CD4-positive, alpha-beta T cell treated with Interleukin-12 subunit alpha and Interleukin-12 subunit beta, for 1 hour (primary cell): ENCODE data around the gene RND3.

Experiments
- DNase-seq: peaks from one replicate; pipeline ENCODE4 v3.0.0-alpha.2; 2020

RND3 gene

DNA sequence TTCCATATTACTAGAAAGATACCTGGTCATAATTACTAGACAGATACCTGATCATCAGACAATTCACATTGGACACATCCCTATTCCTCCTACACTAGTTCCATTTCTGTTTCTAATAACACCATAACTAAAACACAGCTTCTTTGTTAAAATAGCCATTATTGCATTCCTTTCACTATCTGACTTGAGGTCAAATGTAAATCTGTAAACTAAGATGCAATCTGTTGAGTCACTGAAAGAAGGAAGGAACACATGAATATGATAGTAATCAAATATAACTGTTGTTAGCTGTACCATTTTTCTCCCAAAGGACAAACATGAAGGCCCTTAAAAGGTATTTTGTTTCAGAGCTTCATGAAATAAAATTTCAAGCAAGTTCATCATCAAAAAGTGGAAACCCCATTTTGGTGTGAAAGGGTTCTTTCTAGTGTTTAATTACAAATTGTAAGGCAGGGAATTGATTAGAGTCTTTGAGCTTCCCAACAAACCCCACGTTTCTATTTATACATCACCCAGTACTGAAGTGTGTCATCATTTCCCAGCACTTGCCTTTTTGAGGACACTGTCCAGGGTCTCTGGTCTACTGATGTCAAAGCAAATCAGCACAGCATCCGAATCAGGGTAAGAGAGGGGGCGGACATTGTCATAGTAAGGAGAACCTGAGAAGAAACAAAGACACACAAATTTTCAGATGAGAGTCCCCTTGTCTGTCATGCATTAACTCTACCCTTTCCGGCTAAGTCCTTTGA lies 13.0 kb downstream of the RND3 start:
- no peak for DNase-seq

DNA sequence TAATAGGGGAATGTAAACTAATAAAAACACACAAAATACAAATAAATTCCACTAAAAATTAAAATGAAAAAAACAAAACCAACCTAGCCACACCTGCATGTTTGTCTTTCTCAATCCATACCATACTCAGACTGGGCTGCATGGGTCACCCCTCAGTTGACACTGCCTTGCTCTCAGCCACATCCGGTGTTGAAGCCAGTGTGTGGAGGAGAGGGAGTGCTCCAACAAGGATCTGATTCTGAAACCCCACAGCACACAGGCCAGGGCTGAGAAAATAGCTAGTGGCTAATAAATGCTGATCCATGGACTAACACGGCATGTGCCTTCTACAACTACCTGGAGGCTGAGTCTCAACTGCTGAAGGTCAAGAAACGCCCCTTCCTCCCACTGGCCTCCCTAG lies 13.7 kb downstream of the RND3 start:
- no peak for DNase-seq

DNA sequence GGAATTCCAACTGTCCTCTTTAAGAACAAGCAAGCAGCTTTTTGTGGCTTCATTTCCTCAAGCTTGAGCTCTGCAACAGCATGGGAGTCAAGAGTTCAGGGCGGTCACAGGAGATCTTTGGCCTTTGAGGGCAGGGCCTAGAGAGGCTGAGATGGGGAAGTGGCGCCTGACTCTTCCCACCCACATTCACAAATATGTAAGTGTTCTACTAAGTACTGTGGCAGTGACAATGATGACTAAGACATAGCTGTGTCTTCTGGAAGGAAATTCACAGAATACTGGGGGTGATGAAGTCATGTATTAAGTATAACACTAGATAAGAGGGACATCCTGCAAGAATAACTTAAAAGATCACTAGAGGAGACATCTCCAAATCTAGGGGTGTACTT lies 15.0 kb downstream of the RND3 start:
- DNase-seq, result no peak

DNA sequence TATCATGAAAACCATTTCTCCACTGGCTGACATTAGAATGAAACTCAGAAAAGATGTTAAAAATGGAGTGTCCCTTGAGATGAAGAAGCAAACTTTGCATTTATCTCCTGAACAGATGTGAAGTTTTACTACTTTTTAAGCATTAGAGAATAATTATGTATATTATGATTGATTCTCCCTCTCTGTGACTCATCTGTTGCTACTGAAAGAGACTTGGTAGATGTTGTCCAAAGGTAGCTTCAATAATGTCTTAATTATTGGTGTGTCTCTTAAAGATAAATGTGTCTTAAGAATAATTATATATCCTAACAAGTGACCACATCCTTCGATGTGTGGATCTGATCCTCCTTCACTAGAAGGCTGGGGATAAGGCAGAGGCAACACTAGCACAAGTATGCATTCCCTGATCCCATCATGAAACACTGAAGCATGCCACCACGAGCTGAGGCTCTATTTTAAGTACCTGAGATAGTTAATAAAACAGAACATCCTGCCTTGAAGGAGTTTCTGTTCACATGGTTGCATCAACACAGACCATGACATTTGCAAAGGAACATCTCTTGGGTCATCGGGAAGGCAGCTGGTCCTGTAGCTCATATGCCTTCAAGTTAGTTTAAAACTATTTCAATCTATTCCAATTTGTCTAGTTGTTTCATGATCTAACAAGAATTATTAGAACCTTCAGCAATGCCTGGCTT lies 15.5 kb downstream of the RND3 start:
- DNase-seq, result no peak

DNA sequence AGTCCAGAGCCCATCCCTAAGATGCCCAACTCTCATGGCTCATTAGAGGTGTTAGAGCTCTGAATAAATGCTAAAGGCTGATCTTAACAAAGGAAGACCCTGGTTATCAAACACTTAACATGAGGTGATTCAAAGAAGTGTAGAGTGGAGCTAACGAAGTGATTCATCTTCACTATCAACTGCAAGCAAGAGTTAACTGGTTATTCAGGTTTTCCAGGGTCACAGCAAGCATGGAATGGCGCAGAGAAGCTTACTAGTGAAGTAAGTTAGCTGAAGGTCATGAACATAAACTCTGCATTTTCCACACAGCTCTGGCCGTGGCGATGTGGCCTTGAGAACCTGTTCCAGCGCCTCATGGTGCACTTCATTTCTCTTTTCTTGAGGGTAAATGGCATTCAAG lies 17.0 kb downstream of the RND3 start:
- DNase-seq, result no peak

DNA sequence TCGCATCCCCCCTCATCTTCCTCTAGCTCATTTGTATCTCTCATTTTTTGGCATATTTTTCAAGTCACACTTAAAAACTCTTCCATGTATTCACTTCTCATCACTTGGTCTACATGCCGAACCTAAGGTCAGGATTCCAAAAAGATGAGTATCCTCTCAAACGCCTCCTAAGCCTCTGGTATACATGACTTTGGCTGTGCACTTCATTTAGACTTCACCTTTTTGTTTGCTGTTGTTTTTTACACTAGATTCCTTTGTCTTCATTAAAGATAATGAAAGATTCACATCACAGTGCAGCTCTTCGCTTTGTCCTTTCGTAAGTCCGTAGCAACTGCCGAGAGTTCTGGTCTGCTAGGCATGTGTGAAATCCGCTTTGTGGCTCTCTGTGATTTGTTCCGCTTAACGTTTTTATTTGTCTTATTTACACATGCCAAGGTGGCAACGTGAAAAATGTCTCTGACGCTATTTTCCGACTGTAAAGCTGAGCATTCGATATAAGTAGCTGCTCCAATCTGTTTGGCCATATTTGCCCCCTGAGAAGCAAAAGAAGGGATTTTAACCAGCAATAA lies 17.7 kb downstream of the RND3 start:
- DNase-seq, result no peak

DNA sequence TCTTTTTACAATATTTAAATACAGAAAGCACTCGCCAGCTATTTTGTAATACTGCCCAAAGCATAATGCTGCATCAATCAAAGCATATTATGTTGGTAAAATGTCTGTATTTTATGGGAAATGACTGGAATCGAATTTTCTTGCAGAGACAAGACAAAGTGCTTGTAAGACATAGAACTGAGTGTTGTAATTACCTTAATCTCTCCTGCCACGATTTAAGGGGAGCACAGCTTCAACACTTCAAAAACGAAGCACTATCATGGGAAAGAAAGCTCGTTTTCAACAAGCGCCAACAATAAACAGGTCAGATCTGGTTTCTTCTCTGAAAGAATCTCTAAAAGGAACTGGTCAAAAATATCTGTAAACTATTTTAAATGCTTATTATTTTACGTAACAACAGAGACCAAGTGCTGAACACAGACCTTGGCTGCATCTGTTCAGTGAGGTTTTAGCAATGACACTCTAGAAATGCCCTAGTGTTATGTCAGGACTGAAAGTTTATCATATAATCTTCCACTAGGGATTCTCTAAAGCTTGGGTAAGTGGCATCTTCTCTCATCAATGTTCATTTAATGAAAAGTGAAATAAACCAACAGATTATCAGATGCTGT lies 19.0 kb downstream of the RND3 start:
- DNase-seq, result no peak

DNA sequence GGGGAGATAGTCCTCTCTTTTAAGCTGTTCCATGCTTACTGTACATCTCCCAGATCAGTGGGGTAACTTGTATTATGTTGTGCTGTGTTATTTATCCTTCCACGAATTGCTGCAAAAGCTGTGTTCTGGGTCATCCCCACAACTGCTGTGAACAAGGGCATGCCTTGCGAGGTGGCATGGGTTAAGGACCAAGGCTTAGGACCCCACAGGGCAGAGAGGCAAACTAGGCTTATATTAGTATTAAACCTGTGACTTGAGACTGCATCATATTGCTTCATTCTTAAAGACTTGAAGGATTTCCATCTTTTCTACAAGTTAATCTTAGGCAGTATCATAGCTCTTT lies 19.9 kb downstream of the RND3 start:
- no peak for DNase-seq

DNA sequence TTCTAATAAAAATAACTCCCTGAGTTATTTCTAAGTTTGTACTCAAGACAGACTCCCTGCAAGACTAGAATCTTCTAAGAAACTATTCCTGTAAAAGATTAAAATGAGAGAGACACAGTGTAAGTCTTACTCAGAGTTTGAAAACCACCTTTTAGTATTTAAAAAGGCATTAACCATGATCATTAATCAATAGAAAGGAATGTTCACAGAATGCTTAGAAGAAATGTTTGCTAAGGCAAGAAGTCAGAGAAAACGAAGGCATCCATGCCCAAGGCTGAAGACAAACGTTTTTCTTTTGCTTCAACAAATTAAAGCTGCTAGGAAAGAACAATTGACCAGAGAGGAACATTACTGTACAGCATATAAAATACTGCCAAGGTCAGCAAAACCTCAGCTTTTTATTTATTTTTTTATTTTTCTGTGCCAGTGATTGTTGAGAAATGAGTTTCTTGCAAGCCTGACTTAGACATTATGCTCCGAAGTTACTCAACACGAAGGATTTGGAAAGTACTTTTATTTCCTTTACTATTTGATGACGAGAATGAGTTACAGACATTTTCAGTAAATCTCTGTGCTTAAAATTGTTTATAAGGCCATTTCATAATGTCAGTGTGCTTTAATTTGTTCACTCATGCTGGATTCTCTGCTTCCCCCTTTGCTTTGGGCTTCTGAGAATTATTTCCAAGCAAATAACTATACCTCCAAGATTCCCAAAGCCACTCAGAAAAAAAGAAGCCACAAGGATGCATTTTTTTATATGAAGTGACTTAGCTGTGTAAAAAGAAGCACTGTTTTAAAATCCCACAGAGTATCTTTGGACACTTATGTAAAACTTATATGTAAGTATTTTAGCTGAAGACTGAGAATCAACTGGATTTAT lies 20.5 kb downstream of the RND3 start:
- DNase-seq, result no peak

DNA sequence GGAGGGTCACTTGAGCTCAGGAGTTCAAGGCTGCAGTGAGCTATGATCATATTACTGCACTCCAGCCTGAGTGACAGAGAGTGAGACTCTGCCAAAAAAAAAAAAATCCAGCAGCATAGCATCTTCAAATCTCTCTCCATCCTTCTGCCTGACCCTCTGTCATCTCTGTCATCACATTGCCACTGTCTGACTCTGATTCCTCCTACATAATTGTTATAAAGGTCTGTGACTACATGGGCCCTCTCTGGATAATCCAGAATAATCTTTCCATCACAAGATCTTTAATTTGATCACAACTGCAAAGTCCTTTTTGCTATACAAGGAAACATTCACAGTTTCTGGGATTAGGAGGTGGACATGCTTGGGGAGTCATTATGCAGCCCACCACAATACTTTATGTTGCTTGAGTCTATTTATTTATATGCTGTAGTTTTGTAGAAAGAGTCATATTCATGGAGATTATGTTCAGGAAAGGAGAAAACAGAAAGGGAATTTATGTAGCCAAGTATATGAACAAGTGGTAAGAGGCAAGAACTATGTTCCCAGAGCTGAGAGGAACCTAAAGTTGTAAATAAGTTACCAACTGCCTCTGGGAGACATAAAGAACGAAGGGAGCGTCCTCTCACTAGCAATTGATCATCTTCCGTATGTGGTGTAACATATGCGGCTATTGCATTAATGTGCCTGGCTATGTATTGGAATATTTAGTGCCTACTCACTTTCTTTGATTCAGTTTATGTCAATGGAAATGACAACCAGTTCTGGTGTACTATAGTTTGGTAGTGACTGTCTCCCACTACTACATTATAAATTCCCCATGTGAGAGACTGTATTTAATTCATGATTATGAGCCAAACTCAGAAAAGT lies 21.5 kb downstream of the RND3 start:
- no peak for DNase-seq

DNA sequence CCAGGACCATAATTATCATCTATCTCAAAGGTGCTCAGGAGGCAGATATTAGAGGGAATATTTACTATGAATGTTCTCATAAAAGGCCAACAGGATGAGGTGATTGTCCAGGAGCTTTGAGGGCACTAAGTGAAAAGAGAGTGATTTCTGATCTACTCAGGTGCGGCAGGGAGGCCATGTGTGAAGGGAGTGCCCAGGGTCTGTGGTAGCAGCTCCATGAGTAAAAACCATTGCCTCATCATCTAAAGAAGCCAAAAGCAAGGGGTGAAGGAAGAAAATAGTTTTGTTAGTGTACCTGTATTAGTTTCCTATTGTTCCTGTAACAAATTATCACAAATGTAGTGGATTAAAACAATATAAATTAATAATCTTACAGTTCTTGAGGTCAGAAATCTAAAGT lies 22.5 kb downstream of the RND3 start:
- DNase-seq, result no peak

DNA sequence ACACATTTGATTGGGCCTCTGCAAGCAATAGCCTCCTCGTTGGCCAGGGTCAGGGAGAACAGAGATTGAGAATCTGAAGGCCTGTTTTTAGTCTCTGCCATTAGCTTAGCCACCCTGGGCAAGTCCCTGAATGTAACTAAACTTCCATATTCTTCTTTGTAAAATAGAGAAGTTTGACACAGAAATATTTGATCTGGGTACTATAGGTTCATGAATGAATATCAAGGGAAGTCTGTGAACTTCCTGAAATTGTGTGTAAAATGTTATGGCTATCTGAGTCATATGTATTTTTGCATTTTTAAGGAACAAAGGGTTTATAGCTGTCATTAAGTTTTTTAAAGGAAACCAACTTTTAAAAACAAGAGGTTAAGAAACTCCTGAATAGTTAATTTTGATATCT lies 23.2 kb downstream of the RND3 start:
- DNase-seq, result no peak

DNA sequence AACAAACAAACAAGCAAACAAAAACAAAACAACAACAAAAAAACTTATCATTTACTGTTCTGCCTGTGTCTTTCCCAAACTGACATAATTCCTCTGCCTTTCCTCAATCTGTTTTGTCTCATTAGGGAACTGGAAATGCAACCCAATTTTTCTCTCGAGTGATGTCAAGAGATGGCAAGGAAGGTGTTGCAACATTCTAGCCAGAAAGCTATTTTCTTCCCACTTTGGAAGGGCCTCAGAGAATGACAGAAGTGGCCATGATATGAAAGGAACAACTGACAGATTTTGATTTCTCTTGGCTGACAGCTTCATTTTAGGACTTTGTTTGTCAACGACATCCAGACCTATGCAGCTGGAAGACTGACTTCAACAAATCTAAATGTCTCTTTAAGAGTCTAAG lies 24.7 kb downstream of the RND3 start:
- no peak for DNase-seq

DNA sequence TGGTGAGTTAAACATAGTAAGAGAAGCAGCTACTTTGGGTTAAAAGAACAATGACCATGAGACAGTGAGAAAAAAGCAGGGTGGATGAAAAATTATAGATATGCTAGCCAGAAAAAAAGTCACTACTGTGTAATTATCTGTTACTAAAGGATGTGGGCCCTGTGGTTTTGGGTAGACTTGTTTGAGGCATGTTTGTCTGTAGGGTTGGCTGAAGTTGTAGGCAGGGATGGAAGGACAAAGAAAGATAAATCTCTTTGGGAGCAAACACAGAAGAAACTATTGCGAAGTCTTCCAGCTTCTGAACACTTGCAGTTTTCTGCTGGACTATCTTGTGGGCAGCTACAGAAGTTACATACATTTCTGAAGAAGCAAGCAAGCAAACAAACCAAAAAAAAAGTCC lies 28.2 kb downstream of the RND3 start:
- DNase-seq, result no peak

DNA sequence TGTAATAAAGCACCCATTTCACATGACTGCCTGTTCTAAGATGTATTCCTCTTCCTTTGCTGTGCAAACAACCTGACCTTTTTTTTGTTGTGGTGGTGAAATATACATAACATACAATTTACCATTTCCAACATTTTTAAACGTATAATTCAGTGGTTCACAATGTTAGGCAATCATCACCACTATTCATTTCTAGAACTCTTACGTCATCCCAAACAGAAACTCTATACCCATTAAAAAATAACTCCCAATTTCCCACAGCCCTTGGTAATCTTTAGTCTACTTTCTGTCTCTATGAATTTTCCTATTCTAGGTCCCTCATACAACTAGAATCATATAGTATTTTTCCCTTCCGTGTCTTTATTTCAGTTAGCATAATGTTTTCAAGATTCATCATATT lies 36.7 kb downstream of the RND3 start:
- no peak for DNase-seq

DNA sequence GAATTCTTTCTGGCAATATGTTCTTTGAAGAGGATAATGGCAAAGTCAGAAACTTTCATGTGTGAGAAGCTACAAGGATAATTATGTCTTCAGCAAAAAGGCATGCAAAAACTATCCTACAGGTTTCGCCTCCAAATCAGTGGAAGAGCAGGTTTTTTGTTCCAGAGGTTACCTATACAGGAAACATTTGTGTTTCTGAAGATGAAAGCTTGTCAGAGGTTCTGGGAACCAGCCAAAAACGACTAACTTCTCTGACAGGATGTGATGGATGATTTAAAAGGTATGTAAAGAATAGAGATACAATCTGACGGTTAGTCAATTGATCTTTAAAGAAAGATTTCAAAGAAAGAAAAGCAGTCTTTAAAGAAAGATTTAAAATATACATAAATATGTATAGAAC lies 37.6 kb downstream of the RND3 start:
- DNase-seq, result no peak

DNA sequence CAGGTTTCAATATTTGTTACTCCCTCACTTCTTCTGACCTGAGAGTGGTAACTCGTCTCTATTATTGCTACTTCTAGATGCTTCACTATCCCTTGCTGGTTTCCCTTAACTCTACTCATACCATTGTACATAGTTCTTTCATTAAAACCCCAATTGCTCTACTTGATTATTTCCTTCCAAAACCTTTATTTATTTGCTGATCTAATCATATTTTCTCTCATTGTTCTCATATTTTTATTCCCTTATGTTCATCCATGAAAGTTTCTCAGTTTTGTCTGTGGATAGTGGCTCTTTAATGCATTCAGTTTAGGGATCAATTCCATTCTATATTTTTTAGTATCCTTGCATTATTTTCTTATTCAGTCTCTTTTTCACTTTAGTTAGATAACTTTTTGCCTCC lies 42.1 kb downstream of the RND3 start:
- DNase-seq, result no peak

DNA sequence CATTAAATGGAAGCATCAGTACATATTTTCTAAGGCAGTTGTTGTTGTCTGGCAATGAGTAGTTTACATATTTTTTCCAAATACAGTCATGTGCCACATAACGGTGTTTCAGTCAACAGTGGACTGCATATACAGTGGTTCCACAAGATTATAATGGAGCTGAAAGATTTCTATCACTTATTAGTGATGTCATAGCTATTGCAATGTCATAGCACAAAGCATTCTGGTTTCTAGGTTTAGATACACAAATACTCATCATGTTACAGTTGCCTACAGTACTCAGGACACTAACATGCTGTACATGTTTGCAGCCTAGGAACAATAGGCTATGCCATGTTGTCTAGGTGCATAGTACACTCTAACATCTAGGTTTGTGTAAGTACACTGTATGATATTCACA lies 45.0 kb downstream of the RND3 start:
- no peak for DNase-seq

DNA sequence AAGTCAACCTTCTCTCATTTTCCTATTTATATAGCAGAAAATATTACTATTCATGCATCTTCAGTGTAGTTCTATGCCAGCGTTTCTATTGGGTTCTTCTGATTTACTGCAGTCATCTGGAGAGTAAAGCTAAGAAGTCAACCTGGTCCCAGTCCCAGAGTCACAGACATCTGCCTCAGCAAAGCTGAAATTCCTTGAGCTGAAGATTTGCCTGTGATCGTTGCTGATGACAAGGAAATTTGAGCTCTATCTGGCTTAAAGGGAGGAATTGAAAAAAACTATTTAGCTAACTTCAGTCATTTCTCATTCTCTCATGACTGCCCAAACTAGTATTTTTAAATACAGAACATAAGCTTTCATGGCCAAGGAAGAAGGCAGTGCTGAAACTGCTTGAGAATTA lies 45.7 kb downstream of the RND3 start:
- no peak for DNase-seq

DNA sequence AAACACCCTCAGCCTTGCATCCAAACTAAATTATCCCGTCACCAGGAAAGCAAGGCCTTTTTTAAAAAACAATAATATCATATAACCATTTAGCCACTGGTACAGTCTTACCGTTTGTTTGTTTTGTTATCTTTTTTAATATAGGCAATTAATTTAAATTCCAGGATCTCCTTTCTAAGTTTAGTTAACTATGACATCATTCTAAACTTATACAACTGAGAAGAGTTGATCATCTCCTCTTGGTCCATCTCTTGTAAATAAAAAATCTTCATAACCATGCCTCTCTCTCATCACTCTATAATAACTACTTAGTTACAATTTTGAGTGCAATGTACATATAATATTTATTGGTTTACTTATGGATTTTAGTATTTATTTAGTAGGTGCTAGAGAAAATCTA lies 46.2 kb downstream of the RND3 start:
- no peak for DNase-seq

DNA sequence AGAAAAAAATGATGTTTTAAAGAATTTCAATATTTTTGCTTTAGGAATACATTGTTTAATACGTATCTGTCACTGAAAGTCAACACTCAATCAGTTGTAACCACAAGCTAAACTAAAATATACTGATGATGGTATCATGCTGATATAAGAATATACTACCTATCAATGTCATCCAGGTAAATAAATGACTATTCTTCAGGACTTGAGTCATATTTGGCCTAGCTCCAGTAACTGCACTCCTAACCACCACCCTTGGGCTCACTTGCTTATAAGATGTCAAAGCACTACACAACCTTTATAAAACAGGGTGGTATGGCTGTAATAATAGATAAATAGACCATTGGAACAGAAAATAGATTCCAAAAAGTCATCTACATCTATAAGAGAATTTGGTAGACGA lies 48.8 kb downstream of the RND3 start:
- no peak for DNase-seq

DNA sequence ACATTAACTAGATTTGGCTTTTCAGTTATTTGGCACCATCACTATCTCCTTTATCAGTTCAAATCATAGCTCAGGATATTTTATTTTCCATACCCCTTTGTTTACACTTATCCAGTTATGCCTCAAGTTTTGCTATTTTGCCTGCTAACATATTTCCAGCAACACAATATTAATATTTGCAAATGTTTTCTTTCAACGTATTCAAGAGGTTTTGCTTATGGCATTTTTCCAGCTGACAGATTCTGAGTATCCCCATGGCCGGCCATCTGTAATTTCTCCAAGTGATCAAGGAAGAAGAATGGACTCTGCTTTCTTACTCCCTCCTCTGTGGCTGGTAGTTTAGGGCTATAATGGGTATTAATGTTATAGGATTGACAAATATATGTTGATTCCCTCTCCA lies 49.4 kb downstream of the RND3 start:
- no peak for DNase-seq

DNA sequence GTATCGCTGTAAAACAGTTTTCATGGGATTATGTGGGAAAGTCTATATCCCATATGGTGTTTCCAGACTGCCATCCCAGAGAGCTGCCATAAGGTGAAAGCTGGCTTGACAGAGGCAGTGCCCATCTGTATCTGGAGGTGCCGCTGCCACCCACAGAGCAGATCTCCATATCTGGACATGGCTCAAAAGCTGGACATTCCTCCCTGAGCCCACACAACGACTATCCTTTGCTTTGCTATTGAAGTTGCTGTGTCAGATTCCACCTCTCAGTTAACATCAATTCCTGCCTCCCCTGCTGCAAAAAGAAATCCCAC lies 55.2 kb downstream of the RND3 start:
- DNase-seq, result no peak
